Natural killer cell (primary cell): Measurements from ENCODE around the gene ENO1. TPM values are rescaled to one million over a fixed set of nuclear protein-coding genes. Genes with fewer than 3 reads are reported as not detected.
A peak's percentile ranks its signal among the peaks of the same experiment; 100 is the strongest.

Experiments used
- ATAC-seq, 3 donors: fragments of 150-1000 bp in 2 of 3; fragments of 200-7000 bp in 1 of 3; cut with Tn5 transposase; 1 replicate in 1 of 3; 2 replicates in 2 of 3; pipeline ENCODE4 v1.10.0; 2021; ENCODE audit warnings: mild to moderate bottlenecking in 2 of 3, moderate library complexity in 2 of 3
- DNase-seq, 2 donors: peaks; one replicate each; pipeline versions ENCODE4 v3.0.0 to v3.0.0-alpha.2; 2013 to 2021; ENCODE audit warnings: mixed read lengths in 1 of 2
- H3K27ac ChIP-seq: one replicate; pipeline ENCODE4 v1.5.1; 2013; ENCODE audit warnings: mild to moderate bottlenecking, low read length
- H3K27me3 ChIP-seq: one replicate; pipeline ENCODE4 v1.6.1; 2013; ENCODE audit warnings: low read length; ENCODE audit not compliant: control insufficient read depth, insufficient read depth
- H3K36me3 ChIP-seq: one replicate; pipeline ENCODE4 v1.6.1; 2013; ENCODE audit warnings: low read length; ENCODE audit not compliant: control insufficient read depth, insufficient read depth
- H3K4me1 ChIP-seq: one replicate; pipeline ENCODE4 v1.6.1; 2013; ENCODE audit warnings: low read length; ENCODE audit not compliant: control insufficient read depth, insufficient read depth
- H3K4me3 ChIP-seq: one replicate; pipeline ENCODE4 v1.5.1; 2013; ENCODE audit warnings: low read length
- H3K9me3 ChIP-seq: one replicate; pipeline ENCODE4 v1.6.1; 2013; ENCODE audit warnings: low read length; ENCODE audit not compliant: control insufficient read depth, insufficient read depth
- H3K27ac Mint-ChIP-seq, 2 donors: one replicate each; pipeline ENCODE4 v1.8.0; 2022; ENCODE audit warnings: mild to moderate bottlenecking in 2 of 2, mixed read lengths in 2 of 2, moderate library complexity in 1 of 2
- H3K27me3 Mint-ChIP-seq, 2 donors: one replicate each; pipeline ENCODE4 v1.8.0; 2022; ENCODE audit warnings: low read depth in 2 of 2, mixed read lengths in 2 of 2
- H3K36me3 Mint-ChIP-seq: one replicate; pipeline ENCODE4 v1.8.0; 2022; ENCODE audit warnings: mixed read lengths
- H3K4me1 Mint-ChIP-seq, 2 donors: one replicate each; pipeline ENCODE4 v1.8.0; 2022; ENCODE audit warnings: mixed read lengths in 2 of 2
- H3K4me3 Mint-ChIP-seq: one replicate; pipeline ENCODE4 v1.8.0; 2022; ENCODE audit warnings: mild to moderate bottlenecking, moderate library complexity, mixed read lengths
- H3K9me3 Mint-ChIP-seq, 2 donors: one replicate each; pipeline ENCODE4 v1.8.0; 2022; ENCODE audit warnings: mixed read lengths in 2 of 2
- WGBS: methylation state at CpG from one replicate; pipeline ENCODE4 v1.1.7; 2013; ENCODE audit warnings: missing lambda C conversion rate; ENCODE audit not compliant: insufficient coverage; 5-methylcytosine and 5-hydroxymethylcytosine counted together
- intact Hi-C: fragments of 100-400 bp; cut with micrococcal nuclease; formaldehyde crosslinking; loops from one replicate; pipeline ENCODE4 v1.14.2; 2022
- total RNA-seq, 4 donors: library from RNA; stranded (reverse); fragments of 120-200 nt in 1 of 4; gene quantifications; one replicate each; pipeline versions ENCODE4 v1.2.3 to v1.2.4, GENCODE V29; 2013 to 2022
- TF ChIP-seq, protein P1 (sequence below): fragments of 200-600 bp; IDR thresholded peaks from one replicate; pipeline ENCODE4 v1.8.0; 2022; ENCODE audit warnings: antibody characterized with exemption

ENO1 gene
- total RNA-seq, 3 donors from 2014 or later (not counting 1 experiment from before 2014, with no cell fraction given) = 254 to 299 (median 266) TPM

GRCh38 chr1:8879922-8880676 is 1.6 kb upstream of the ENO1 start:
- 41% methylated on average over 8 of the region's 9 CpGs for WGBS

GRCh38 chr1:8879464-8879921 is 1.0 kb upstream of the ENO1 start:
- no peak for ATAC-seq
- DNase-seq = no peak
- H3K9me3 ChIP-seq = no peaks in the 10 kb centered on the region
- Mint-ChIP-seq H3K36me3 (no peaks in the 10 kb centered on the region), H3K4me3 (peak overlapping the region; percentile 87), H3K9me3 (no peaks in the 10 kb centered on the region), H3K27ac (peak overlapping the region; percentile 95 to 96), H3K4me1 (peaks cover 43 to 47% of the 10 kb centered on the region in 2 donors), H3K27me3 (no peaks in the 10 kb centered on the region)
- peak overlapping the region; percentile 67 for H3K4me3 ChIP-seq
- 32% methylated on average over 11 of the region's 11 CpGs for WGBS
- peaks cover 10% of the 10 kb centered on the region for H3K36me3 ChIP-seq
- TF ChIP-seq, protein P1, sequence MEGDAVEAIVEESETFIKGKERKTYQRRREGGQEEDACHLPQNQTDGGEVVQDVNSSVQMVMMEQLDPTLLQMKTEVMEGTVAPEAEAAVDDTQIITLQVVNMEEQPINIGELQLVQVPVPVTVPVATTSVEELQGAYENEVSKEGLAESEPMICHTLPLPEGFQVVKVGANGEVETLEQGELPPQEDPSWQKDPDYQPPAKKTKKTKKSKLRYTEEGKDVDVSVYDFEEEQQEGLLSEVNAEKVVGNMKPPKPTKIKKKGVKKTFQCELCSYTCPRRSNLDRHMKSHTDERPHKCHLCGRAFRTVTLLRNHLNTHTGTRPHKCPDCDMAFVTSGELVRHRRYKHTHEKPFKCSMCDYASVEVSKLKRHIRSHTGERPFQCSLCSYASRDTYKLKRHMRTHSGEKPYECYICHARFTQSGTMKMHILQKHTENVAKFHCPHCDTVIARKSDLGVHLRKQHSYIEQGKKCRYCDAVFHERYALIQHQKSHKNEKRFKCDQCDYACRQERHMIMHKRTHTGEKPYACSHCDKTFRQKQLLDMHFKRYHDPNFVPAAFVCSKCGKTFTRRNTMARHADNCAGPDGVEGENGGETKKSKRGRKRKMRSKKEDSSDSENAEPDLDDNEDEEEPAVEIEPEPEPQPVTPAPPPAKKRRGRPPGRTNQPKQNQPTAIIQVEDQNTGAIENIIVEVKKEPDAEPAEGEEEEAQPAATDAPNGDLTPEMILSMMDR = peak; percentile 39
- H3K4me1 ChIP-seq = peaks cover 37% of the 10 kb centered on the region
- intact Hi-C loops = loop anchor here (2.0 to 10.0 kb wide), 3 partner anchors 21 to 1035 kb away; partner anchors contain the start of genes CTNNBIP1 and RERE
- H3K27ac ChIP-seq = peak overlapping the region; percentile 97
- H3K27me3 ChIP-seq = no peaks in the 10 kb centered on the region

More at GRCh38 chr1:8879922-8880676, 1.6 kb upstream of the ENO1 start:
- H3K9me3 Mint-ChIP-seq = no peaks in the 10 kb centered on the region
- intact Hi-C loops = loop anchor here (2.0 to 10.0 kb wide), 3 partner anchors 21 to 1035 kb away; partner anchors contain the start of genes CTNNBIP1 and RERE
- Histone ChIP-seq H3K4me3 (no peak overlapping the region), H3K4me1 (peaks cover 33% of the 10 kb centered on the region), H3K27ac (peak overlapping the region; percentile 97), H3K36me3 (peaks cover 4% of the 10 kb centered on the region), H3K9me3 (no peaks in the 10 kb centered on the region), H3K27me3 (no peaks in the 10 kb centered on the region)
- peak overlapping the region; percentile 95 to 96 for H3K27ac Mint-ChIP-seq
- ATAC-seq (no peak), DNase-seq (peak in 1 of 2 donors; percentile 39)
- TF ChIP-seq, protein P1 = no peak
- H3K4me3 Mint-ChIP-seq = peak overlapping the region; percentile 87
- peaks cover 37 to 42% of the 10 kb centered on the region in 2 donors for H3K4me1 Mint-ChIP-seq
- H3K27me3 Mint-ChIP-seq = no peaks in the 10 kb centered on the region
- no peaks in the 10 kb centered on the region for H3K36me3 Mint-ChIP-seq

DNA sequence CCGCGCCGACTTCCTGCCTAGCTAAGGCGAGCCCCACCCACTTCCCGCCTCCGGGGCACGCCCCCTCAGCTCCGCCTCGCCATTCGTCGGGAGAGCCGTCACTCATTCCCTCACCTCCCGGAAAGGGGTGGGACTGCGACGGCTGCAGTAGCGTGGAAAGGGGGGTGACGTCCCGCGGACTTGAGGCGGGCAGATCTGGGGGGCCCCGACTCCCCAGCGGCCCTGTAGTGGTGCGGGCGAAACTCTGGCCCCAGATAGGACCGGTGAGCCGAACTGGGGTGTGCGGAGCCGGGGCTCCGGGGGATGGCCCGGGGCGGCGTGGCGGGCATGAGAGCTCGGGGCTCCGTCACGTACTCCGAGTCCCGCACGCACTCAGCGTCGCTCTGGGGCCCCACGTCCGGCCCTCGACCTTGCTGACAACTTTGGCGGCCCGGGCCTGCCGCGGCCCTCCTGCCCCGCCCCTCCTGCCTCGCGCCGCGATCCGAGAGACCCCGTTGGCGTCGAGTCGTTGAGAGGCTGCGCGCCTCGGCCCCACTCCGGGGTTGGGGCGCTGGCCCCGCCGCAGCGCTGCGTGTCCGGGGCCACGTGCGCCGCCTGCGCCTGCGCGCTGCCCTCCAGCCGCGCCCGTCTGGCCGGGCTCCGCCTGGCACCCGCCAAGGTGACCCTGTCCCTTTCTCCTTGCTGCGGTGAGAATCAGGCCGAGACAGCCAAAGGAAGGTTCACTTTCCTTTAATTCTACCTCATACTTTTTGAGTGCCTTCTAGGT is 395 bp upstream of the ENO1 start:
- no peaks in the 10 kb centered on the region for H3K27me3 ChIP-seq
- H3K36me3 Mint-ChIP-seq = no peaks in the 10 kb centered on the region
- peak overlapping the region; percentile 97 for H3K27ac ChIP-seq
- H3K4me1 Mint-ChIP-seq = peaks cover 44 to 52% of the 10 kb centered on the region in 2 donors
- H3K36me3 ChIP-seq = peaks cover 13% of the 10 kb centered on the region
- H3K9me3 ChIP-seq = no peaks in the 10 kb centered on the region
- peak overlapping the region; percentile 95 to 96 for H3K27ac Mint-ChIP-seq
- TF ChIP-seq, protein P1 = no peak
- WGBS = under 1% methylated on average over 82 of the region's 82 CpGs
- DNase-seq (peak; percentile 99 to 100), ATAC-seq (peak; percentile 82 to 95 (median 87))
- H3K4me3 Mint-ChIP-seq = peak overlapping the region; percentile 94
- H3K4me3 ChIP-seq = peak overlapping the region; percentile 67
- no peaks in the 10 kb centered on the region for H3K9me3 Mint-ChIP-seq
- intact Hi-C loops = loop anchor here (2.0 to 10.0 kb wide), 3 partner anchors 20 to 1036 kb away; partner anchors contain the start of genes CTNNBIP1 and RERE
- peaks cover 41% of the 10 kb centered on the region for H3K4me1 ChIP-seq
- H3K27me3 Mint-ChIP-seq = no peaks in the 10 kb centered on the region
